DMS114 treated with DMSO at 0.1 percent for 48 hours (cell line): Measurements from ENCODE around the gene RANBP1.
"Not testable (repeated sequence)": the region's sequence is repeated elsewhere in the genome, so short reads cannot be mapped to it uniquely, and the experiment has no call there.

Source experiments
- DNase-seq: peaks from one replicate; lab custom pipeline; 2025; ENCODE audit not compliant: unreplicated experiment; lab: John Stamatoyannopoulos, UW

Gene RANBP1

DNA sequence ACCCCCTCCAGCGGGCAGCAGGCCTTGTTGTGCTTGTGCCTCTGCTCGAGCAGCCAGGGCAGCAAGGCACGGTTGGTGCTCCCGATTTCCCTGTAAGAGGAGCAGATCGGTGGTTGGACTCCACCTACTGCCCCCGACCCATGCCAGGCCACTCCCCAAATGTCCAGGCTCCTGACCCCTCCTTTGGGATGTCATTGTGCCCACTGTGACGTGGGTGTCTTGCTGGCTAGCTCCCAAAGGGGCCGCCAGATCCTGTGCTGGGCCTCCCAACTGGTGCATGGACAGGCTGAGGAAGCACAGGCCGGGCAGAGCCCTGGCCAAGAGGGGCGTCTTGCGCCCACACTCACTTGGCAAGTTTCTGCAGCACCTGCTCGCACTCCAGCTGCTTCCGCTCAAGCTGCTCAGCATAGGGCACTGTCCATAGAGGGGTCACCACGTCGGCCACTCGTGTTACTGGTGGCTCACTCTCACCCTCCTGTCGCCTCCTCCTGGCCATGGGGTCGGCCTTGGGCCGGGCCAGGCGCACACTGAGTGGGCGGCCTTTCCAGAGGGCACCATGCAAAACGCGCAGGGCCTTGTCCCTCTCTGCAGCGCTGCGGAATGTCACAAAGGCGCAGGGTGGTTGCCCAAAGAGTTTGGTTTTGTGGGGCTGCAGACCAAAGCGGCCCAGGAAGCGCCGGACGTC, at the start of gene RANBP1:
Gene RANBP1, plus strand, starts transcription at position 414 of the 685 bp plus-strand sequence. Its CDS starts 81 bp downstream, at position 495.
- DNase-seq: no peak

DNA sequence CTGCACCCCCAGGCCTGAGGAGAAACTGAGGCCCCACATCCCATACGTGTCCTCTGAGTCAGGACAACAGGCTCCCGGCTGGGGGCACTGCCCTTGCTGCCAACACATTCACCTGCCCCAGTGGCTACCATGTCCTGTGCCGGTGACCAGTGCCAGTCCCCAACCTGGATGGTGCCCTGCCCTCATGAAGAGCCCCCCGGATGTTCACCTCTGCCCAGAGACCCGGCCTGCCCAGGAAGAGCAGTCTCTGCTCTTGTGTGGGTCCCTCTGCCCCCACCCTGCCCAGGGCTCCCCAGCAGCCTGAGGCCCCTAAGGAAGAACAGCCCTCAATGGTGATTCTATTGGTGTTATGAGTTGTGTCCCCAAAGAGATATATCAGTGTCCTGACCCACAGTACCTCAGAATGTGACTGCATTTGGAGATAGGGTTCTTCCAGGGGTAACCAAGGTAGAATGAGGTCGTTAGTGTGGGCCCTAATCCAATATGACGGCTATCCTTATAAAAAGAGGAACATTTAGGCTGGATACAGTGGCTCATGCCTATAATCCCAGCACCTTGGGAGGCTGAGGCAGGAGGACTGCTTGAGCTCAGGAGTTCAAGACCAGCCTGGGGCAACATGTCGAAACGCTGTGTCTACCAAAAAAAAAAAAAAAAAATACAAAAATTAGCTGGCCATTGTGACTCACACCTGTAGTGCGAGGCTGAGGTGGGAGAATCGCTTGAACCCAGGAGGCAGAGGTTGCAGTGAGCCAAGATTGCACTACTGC, 49.1 kb upstream of the RANBP1 start:
- DNase-seq: no peak

DNA sequence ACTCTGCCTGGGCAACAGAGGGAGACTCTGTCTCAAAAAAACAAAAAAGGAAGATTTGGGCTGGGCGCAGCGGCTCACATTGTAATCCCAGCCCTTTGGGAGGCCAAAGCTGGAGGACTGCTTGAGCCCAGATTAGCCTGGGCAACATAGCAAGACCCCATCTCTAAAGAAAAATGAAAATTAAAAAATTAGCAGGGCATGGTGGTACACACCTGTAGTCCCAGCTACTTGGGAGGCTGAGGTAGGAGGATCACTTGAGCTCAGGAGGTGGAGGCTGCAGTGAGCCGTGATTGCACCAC, 48.6 kb upstream of the RANBP1 start:
- not testable (repeated sequence) for DNase-seq

DNA sequence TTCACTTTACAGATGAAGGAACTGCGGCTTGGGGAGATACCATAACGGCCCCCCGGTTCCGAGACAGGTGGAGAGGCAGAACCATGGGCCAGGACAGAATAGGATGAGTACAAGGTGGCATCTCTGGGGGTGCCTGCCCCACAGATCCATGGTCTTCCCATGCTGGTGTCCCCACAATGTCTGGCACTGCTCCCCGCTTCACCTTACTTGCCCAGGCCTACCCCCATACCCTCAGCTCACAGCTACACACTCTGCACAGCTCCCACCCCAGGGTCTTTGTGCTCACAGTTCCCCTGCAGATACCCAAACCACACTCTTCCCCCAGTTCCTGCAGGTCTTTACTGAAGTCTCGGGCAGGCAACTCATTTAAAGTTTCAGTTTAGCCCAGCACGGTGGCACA, 47.3 kb upstream of the RANBP1 start:
- no peak for DNase-seq

DNA sequence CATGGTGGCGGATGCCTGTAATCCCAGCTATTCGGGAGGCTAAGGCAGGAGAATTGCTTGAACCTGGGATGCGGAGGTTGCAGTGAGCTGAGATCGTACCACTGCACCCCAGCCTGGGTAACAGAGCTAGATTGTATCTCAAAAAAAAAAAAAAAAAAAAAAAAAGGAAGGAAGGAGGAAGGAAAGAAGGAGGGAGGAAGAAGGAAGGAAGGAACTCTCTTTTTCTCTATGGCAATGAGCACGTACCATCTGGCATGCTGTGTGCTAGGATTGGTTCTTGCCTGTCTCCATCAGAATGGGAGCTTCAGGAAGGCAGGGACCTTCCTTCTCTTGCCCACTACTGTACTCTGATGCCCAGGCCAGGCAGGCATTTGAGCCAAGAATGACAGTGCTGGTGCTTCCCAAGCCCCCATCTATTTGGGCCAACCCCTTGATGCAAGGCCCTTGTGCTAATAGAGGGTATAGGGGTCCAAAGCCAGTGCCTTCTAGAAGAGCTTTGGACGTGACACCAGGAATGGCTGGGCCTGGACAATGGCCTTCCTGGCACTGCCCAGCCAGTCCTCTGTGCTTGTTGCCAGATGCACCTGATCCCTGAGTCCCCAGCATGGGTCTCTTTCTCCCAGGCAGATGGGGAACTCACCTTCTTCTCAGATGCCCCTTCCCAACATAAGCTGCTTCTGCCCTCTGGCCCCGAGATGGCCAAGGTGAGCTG, 46.4 kb upstream of the RANBP1 start:
- DNase-seq: no peak

DNA sequence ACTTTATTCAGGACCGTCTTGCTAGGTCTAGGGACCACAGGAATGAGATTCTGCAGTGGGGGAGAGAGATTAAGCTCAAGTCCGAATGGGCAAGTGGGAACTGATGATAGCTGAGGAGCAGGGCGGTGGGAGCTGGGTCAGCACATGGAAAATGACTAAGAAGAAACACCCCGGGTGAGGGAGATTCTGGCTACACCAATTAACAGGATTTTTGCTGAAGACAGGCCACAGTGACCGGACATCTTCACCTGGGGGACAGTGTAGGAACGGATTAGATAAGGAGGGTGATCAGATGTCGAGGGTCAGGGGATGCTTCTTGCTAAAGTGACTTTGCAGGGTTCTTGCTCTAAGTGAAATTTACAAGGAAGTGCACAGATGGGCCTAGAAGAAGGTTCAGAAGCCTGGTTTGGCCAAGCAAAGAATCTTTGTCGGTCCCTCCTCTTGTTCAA, 44.4 kb upstream of the RANBP1 start:
- no peak for DNase-seq

DNA sequence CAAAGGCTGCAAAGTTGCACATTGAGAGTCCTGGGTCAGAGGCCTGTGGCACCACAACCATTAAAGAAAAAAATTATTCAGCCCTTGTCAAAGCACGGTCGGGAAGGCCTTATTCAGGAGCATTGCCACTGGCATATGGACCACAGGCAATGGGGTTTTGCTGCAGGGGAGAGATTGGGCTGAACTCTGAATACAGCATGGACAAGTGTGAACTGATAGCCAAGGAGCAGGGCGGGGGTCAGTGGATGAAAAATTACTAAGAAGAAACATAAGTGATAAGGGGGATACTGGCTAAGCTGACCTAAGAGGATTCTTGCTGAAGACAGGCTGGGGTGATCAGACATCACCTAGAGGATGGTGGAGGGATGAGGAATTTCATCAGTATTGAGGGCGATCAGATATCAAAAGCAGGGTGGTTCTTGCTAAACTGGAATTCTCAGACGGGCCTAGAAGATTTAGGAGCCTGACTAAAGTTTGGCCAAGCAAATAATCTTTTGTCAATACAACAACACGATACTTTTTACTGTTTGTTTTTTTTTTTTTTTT, 39.2 kb upstream of the RANBP1 start:
- DNase-seq: no peak

DNA sequence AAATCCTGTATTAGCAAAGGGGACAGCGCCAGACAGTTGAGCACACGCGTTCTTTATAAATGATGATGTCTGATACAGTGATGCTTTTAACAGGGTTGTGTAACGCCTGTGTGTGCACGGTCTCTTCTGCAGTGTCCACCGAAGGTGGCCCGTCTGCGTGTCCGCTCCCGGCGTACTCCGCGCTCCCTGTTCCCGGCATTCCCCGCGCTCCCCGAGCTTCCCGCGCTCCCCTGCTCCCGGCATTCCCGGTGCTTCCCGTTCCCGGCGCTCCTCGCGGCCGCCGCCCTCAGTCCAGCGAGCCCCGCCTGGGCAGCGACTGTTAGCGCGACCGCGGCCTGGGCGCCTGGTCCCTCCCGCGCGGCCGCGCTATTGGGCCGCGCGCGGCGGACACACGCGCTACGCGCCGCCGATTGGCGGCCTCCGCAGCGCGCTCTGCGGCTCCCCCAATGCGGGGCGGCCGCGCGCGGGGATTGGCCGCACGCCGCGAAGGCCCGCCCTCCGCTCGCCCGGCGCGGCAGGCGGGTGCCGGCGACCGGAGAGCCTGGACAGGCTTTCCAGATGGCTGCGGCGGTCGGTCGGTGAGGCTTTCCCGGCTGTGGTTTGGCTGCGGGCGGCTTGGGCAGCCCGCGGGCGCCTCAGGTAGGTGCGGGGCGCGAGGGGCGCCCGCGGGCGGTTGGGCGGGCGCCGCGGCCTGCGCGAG, 36.0 kb upstream of the RANBP1 start, which contains the start of gene DGCR8:
Gene DGCR8, plus strand, starts transcription at position 497 of the 700 bp plus-strand sequence. CDS start 5,723 bp downstream, outside the sequence.
- DNase-seq: peak; percentile 83

DNA sequence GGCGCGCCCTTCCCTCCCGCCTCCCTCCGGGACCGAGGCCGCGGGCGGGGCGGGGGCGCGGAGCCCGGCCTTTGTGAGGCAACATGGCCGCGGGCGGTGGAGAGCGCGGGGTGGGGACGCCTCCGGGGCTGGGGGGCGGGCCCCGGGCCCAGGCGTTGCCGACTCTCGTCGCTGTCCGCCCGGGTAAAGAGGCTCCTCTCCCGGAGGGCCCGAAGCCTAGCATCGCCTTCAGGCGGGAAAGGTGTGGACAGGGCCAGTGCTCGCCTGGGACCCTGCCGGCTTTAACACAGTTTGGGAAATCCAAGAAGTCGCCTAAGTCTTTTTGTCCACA, 35.5 kb upstream of the RANBP1 start:
- no peak for DNase-seq

DNA sequence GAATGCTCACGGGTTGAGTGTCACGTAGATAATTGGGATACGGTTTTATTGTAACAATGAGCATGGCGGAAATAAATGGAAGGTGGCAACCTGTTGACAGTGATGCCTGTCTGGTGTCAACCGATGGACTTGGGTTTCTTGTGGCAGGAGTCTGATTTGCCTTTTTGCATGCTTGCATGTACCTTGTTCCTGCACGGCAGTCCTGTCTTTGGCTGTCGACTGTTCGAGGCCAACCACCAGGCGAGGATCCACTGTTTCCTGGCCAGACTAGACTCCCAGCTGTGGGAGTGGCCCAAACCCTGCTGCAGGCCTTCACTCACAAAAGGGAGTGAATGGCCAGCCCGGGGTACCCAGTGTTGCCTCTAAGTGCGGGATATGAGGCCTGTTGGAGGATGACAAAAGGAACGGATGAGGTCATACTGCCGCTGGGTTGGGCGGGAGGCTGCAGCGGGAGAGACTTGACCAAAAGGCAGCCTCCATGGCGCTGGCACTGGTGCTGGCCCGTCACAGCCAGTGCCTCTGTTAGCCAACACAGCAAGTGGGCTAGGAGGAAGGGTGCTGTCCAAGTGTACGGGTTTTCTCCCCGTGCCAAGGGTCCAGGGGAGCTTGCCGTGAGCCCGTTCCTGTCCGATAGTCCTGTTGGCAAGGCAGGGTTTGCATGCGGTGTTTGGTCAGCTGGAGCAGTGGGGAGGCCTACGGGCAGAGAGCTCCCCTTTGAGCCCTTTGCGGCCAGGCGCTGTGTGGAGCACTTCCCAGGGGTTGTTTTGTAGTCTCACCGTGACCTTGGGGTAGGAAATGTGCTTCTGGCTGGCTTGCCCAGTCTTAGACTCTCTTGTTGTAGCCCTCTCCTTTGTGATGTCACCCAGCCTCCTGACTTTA, 34.9 kb upstream of the RANBP1 start:
- no peak for DNase-seq

DNA sequence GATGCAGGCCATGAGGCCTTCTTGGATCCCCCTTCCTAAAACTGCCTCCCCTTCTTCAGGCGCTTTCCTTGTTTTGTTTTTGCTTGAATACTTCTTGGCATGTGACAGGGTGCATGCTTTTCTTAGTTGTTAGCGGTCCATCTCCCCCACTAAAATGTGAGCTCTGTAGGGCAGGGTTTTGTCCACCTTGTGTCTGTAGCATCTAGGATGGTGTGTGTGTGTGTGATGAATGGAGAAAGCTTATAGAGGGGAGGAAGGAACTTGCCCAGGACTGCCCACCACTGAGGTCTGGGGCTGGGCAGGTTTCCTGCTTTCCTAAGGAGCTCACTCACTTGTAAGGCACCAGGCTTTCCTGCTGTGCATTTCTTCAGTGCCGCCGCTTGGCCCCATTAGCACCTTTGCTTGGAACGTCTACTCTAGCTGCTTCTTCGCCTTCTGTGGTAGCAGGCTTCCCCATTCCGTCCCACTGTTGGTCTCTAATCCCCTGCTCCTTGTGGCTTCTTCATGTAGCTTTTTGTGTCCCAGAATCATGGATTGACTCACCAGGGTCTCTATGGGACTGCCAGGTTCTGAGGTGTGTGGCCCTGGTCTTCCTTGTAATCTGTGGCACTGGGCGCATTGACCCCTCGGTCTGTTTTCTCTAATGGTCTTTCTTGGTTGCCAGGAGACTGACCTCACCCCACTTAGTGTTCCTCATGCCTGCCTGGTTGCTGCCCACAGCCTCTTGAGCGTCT, 32.6 kb upstream of the RANBP1 start:
- no peak for DNase-seq

DNA sequence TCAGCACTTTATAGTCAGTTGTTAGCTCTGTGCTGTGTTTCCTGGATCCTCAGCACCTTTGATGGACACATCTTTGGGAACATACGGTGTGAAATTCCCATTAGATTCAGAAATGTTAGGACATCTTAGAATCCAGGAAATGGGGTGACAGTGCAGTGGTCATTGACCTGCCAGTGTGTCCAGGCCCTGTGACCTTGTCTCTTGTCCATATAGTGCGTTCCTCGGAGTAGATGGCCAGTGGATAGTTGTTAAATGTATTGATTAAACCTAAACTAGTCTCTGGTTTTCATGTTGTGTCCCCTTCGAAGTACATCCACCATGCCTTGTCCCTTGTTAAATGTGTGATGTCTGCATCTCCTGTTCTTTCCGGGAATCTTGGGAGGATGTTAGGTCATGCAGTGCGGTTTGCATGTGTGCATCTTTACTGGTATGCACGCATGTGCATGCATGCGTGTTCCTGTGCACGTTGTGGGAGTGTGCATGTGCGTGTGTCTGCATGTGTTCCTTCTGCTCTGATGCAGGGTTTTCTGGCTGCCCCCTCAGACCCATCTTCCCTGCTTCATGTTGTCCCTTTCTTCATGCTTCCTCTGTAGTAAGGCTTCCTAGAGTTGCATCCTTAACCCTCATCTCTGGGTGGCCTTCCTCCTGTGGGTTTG, 31.9 kb upstream of the RANBP1 start:
- no peak for DNase-seq

DNA sequence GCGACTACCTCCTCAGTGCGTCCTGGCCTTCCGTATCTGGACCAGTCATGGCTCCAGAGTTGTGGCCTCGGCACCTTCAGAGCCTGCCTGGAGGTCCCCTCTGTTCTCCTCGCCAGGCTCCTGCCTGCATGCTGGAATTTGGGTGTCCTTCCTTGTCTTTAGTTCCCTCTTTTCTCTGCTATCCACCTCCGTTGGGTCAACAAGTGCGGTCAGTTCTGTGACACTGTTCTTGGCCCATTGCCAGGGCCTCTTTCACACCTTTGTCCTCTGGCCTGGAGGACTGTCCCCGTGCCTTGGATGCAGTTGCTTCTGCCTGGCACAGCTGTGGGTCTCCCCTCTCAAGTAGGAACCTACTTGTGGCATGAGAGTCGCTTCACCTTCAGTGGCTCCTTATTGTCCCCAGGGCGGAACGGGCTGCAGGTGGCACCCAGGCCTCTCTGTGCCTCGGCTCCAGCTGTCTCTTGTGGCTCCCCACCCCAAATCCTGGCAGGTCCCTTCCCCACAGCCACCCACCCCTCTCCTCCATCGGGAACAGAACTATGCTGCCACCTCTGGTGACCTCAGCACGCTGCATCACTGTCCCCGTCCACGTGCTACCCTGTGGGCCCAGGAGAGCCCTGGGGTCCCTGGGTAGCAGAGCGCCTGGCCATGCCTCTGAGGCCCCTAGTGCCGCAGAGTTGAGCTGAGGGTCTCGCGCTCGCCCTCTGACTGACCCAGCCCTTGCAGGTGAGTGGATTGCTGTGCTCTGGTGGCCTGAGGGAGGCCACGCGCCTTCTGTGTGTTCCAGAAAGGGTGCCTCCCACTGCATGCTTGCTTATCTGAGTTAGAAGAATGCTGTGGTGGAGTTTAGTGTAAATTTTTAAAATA, 31.1 kb upstream of the RANBP1 start:
- no peak for DNase-seq

DNA sequence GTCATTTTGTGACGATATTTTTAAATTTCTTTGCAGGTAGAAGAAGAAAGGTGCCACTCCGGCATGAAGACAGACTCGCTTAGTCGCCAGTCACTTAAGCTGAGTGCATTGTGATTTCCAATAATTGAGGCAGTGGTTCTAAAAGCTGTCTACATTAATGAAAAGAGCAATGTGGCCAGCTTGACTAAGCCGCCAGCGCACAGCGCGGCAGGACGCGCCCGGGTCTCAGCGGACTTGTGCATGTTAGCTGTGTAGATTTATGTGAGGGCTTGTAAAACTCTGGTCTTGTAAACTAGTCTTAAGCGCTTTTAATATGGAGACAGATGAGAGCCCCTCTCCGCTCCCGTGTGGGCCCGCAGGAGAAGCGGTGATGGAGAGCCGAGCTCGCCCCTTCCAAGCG, 30.3 kb upstream of the RANBP1 start:
- DNase-seq: no peak

DNA sequence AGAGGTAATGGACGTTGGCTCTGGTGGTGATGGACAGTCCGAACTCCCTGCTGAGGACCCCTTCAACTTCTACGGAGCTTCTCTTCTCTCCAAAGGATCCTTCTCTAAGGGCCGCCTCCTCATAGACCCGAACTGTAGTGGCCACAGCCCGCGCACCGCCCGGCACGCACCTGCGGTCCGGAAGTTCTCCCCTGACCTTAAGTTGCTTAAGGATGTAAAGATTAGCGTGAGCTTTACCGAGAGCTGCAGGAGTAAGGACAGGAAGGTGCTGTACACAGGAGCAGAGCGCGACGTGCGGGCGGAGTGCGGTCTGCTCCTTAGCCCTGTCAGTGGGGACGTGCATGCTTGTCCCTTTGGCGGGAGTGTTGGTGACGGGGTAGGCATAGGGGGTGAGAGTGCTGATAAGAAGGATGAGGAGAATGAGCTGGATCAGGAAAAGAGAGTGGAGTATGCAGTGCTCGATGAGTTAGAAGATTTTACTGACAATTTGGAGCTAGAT, 29.8 kb upstream of the RANBP1 start:
- DNase-seq: no peak

DNA sequence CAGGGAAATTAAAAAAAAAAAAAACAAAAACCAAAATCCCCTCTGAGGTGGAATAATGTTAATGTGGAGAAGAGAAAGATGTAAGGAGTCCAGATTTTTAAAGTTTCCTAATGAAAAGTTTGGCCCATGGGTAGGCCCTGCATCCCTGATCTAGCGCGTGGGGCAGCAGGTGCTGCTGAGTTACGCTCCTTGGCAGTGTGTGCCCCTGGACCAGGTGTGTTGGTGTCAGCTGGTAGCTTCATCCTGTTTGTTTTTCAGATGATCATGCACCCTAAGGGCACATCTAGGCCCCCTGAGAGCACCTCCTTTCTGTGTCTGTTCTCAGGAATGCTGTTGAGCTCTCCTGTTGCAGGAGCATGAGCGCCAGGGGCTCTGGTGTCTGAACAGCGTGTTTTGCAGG, 29.1 kb upstream of the RANBP1 start:
- no peak for DNase-seq

DNA sequence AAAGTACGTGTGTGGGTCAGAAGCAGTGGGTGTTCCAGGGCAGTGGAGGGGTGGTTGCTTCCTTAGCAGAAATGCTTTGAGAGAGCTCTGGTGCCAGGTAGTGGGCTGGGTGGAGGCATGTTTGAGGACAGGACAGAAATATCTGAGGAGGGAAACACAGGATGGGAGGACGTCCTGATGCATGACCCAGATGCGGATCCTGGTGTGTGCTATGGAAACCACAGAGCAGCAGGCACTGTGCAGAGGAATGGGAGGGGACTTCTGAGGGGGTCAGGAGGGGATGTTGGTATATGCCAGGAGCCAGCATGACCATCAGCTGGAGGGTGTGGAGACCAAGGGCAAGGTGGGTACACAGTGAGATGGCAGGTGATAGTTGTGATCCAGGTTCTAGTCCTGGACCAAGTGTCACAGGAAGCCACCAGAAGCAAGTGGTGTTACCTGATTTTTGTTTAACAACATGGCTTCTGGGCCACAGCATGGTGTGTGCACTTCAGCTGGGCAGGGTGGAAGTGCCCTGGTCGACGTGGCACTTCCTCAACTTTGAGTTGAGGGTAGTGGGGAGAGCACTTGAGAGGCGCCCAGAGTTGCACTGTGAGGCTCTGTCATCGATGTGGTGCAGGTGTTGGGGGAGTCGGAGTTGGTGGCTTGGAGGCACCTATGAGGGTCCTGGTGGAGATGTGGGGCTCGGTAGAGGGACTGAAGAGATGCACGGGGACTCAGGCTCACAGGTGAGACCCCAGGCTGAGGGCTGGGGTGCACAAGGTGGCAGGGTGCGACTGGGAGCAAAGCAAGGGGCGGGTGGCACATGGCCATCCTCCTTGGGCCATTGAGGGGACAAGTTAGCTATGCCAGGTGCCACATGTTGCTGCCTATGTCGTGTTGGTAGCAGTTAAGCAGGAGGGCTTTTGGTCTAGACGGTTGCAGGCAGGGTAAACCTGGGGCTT, 28.3 kb upstream of the RANBP1 start:
- DNase-seq: no peak
